Measurements from ENCODE around the gene ACP4. TPM values are rescaled to one million over a fixed set of nuclear protein-coding genes. Genes with fewer than 3 reads are reported as not detected.

Gene ACP4
- total RNA-seq, 4 donors from 2014 or later: not detected

DNA sequence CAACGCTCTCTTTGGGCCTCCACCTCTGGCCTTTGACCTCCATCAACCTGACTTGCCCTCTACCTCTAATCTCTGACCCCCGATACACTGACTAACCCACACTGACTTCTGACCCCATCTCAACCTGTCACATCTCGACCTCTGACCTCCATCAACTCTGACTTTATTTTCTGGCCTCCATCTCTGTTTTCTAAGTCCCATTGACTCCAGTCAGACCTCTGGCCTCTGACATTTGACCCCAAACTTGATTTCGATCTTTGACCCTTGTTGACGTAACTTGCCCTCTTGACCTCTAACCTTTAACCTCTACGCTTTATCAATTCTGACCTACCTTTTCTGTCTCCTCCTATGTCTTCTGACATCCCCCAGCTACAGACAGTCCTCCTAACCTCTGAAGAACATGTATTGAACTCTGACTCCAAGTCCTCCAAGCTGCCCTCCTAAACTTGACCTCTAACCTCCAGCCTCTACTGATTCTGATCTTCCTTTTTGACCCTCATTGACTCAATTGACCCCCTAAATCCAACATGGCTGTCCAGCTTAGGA lies 780 bp downstream of the ACP4 start:
- DNase-seq: no peak
- Histone ChIP-seq H3K9me3 (no peaks in the 10 kb centered on the region), H3K36me3 (no peaks in the 10 kb centered on the region), H3K4me1 (no peaks in the 10 kb centered on the region), H3K4me3 (no peak overlapping the region), H3K27me3 (no peaks in the 10 kb centered on the region), H3K27ac (no peak overlapping the region)
- intact Hi-C loops (cut with DNase I; ENCODE audit: low total_unique reads): no loop called here
- TF ChIP-seq CTCF (IDR thresholded peaks at IDR 0.05): no peak
- no peak for TF ChIP-seq POLR2A (IDR thresholded peaks at IDR 0.05)

DNA sequence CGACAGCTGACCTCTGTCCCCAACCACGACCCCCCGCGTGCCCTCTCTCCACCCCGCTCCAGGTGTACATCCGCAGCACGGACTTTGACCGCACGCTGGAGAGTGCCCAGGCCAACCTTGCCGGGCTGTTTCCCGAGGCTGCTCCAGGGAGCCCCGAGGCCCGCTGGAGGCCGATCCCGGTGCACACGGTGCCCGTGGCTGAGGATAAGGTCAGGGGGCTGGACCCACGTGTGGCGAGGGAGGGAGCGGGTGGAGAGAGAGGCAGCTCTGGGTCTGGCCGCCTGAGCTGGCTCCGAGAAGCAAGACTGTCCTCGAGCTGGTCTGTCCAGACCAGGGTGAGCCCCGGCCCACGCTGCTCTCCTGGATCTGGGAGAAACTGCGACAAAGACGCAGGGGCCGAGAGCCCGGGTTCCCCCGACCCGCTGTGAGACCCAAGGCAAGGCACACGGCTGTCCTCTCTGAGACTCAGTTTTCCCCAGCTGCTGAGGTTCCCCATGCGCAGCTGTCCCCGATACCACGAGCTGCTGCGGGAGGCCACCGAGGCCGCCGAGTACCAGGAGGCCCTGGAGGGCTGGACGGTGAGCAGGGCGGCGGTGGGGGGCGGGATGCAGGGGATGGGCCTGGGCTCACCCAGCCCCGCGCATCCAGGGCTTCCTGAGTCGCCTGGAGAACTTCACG lies 1.5 kb downstream of the ACP4 start:
- Histone ChIP-seq H3K36me3 (no peaks in the 10 kb centered on the region), H3K4me1 (no peaks in the 10 kb centered on the region), H3K4me3 (no peak overlapping the region), H3K27ac (no peak overlapping the region), H3K27me3 (no peaks in the 10 kb centered on the region), H3K9me3 (no peaks in the 10 kb centered on the region)
- no peak for TF ChIP-seq CTCF (IDR thresholded peaks at IDR 0.05)
- TF ChIP-seq POLR2A (IDR thresholded peaks at IDR 0.05): no peak
- intact Hi-C loops (cut with DNase I; ENCODE audit: low total_unique reads): no loop called here
- no peak for DNase-seq

DNA sequence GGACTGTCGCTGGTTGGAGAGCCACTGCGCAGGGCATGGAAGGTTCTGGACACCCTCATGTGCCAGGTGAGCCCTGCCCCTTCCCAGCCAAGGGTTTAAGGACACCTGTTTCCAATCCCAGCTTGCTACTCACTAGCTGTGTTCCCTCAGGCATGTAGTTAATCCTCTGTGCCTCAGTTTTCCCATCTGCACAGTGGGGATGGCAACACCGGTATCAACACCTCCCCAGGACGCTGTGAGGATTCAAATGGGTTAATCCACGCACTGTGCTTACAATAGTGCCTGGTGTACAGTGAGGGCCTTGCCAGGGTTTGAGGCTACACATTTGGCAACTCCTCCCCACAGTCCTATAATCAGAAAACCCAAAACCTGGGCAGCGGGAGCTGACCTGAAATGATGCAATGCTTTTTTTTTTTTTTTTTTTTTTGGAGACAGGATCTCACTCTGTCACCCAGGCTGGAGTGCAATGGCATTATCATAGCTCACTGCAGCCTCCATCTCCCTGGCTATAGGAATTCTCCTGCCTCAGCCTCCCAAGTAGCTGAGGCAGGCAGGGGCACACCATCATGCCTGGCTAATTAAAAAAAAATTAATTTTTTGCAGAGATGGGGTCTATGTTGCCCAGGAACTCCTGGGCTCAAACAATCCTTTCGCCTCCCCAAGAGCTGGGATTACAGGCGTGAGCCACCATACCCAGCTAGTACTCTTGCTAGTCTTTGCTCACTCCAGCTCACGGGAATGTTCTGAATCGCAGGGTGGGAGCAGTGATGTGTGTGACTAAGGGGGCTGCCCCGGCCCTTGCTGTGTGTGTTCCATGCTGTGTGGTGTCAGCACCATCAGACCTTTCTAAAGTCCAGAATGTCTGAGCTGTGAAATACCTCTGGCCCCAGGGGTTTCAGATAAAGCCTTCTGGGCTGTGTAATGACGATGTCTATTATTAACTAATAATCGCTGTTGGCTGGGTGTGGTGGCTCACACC lies 2.3 kb downstream of the ACP4 start:
- Histone ChIP-seq H3K27me3 (no peaks in the 10 kb centered on the region), H3K36me3 (no peaks in the 10 kb centered on the region), H3K4me1 (no peaks in the 10 kb centered on the region), H3K9me3 (no peaks in the 10 kb centered on the region), H3K27ac (no peak overlapping the region), H3K4me3 (no peak overlapping the region)
- intact Hi-C loops (cut with DNase I; ENCODE audit: low total_unique reads): no loop called here
- no peak for DNase-seq
- TF ChIP-seq POLR2A (IDR thresholded peaks at IDR 0.05) (no peak), CTCF (IDR thresholded peaks at IDR 0.05) (no peak)

- H3K27ac ChIP-seq: no peak overlapping the region
- intact Hi-C loops (cut with DNase I; ENCODE audit: low total_unique reads): no loop called here
- H3K36me3 ChIP-seq: no peaks in the 10 kb centered on the region
- no peak for TF ChIP-seq CTCF (IDR thresholded peaks at IDR 0.05)
- no peak for TF ChIP-seq POLR2A (IDR thresholded peaks at IDR 0.05)
- DNase-seq: no peak
- H3K9me3 ChIP-seq: no peaks in the 10 kb centered on the region
- H3K27me3 ChIP-seq: no peaks in the 10 kb centered on the region
- H3K4me1 ChIP-seq: no peaks in the 10 kb centered on the region
- no peak overlapping the region for H3K4me3 ChIP-seq
Observed at GRCh38 chr19:50793558-50794065, 3.4 kb downstream of the ACP4 start.

Data from uterus (tissue), 4 donors.